Fibroblast of villous mesenchyme (primary cell): ENCODE measurements around the gene RTN4R. TPM values are rescaled to one million over a fixed set of nuclear protein-coding genes. Genes with fewer than 3 reads are reported as not detected.

Source experiments
- DNase-seq: peaks from one replicate; pipeline ENCODE4 v3.0.0-alpha.2; 2010; ENCODE audit warnings: low read depth
- H3K4me3 ChIP-seq: 2 replicates; pipeline ENCODE4 v1.5.1; 2011; ENCODE audit warnings: low read depth, mild to moderate bottlenecking, low read length
- CTCF ChIP-seq: IDR thresholded peaks from 2 replicates; pipeline ENCODE4 v1.5.1; 2012; ENCODE audit warnings: low read depth, mild to moderate bottlenecking, low read length; ENCODE audit not compliant: insufficient read depth
- total RNA-seq: library from RNA; depleted of rRNA; stranded (reverse); fragments of >200 nt; gene quantifications from 2 replicates; pipeline ENCODE4 v1.2.3, GENCODE V29; 2012

RTN4R gene
- total RNA-seq, 1 donor, result 1.3 TPM

DNA sequence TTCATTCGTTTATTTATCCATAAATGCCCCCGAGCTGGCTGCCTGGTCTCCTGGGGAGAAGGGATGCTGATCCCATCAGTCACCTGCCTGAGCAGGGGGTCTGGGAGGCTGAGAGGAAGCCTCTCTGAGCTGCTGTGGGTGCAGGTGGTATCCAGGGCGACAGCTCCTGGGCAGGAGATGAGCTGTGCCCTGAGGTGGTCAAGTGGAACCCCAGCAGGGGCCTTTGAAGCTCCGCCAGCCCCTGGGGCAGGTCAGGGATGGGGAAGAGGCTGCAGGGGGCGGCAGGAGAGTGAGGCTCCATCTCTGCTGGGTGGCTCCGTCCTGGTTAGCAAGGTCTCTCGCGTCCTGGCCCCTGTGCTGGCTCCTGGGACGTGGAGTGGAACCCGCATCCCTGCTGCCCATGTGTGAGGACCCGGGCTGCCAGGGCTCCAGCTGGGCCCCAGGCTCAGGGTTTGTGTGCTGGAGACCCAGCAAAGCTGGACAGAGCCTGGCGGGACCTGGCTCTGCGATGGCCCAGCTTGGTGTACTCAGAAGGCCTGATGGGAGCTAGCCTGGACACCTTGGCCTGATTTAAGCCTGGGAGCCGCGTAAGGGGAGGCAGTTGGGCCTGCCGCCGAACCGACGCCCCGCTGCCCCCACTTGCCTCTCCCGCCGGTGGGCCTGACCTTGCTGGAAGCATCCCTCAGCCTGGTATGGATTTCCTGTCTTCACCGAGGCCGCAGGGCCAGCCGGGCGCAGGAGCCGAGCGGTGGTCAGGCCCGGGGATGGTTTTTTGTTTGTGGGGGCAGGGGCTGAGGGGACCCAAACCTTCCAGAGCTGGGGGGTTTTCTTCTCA lies 44.5 kb downstream of the RTN4R start:
- TF ChIP-seq CTCF, result no peak
- no peak overlapping the region for H3K4me3 ChIP-seq
- no peak for DNase-seq

GRCh38 chr22:20222764-20223420 lies 45.2 kb downstream of the RTN4R start:
- no peak for TF ChIP-seq CTCF
- DNase-seq, result no peak

GRCh38 chr22:20221421-20222340 lies 46.4 kb downstream of the RTN4R start:
- TF ChIP-seq CTCF, result no peak
- no peak for DNase-seq
- H3K4me3 ChIP-seq, result no peak overlapping the region

More at GRCh38 chr22:20222764-20223420, 45.2 kb downstream of the RTN4R start:
- no peak overlapping the region for H3K4me3 ChIP-seq

DNA sequence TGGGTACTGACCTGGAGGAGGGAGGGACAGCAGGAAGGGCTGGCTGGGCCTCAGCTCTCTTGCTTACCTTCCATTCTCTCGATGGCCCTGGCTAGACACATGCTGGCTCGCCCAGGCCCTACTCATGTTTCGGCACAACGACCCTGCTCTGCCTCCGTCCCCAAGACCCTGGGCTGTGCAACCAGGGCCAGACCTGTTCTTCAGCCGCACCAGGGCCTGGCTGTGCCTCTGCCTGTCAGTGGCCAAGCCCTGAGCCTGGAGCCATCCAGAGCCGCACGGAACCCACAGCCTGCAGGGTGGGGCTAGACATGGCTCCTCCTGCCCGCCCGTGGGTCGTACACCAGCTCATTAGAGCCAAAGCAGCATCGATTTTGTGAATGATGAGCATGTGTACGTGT lies 47.5 kb downstream of the RTN4R start:
- TF ChIP-seq CTCF, result no peak
- no peak overlapping the region for H3K4me3 ChIP-seq
- no peak for DNase-seq

DNA sequence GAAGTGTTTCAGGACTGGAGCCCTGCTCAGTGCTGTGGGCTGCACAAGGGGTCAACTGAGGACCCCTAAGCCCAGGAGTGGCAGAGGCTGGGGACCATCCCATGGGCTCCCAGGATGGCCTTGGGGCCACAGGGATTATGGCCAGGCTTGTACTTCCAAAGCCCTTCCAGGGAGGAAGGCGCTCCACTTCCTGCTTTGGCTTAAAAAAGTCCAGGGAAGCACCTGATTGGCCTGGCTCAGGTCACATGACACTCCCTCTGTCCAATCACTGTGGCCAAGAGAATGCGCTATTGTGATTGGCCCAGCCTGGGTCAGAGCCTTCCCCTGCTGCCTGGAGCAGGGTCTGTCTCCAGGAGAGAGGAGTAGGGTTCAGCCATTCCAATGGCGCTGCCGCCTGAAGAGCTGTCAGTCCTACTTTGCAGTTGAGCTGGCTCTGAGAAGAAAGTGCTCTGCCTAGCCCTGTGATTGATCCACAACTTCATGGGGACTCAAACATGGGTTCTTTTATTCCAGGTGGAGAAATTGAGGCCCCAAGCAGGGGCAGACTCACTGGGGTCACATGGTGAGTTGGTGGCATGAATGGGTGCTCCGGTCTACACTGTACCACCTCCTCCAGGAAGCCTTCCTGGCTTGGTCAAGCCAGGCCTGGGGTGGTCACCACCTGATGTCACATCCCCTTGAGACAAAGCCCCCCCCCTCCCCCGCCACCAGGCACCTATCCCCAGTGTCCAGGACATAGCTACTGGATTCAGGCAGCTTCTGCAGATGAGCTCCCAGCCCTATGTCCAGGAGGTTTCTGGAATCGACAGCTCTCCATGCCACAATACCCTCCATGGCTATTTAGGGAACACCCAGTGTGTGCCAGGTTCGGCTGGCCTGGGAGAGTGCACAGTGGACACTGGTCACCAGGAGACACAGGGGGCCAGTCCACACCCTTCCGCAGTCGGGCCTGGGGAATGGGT lies 48.2 kb downstream of the RTN4R start:
- no peak overlapping the region for H3K4me3 ChIP-seq
- DNase-seq, result no peak
- no peak for TF ChIP-seq CTCF
